HG02981 (cell line): ENCODE measurements around the gene LOC128125822.
"Not testable (repeated sequence)": the region's sequence is repeated elsewhere in the genome, so short reads cannot be mapped to it uniquely, and the experiment has no call there.

Experiments used
- ATAC-seq: cut with Tn5 transposase; IDR thresholded peaks from one replicate; pipeline ENCODE4 v1.9.1; 2021; ENCODE audit warnings: mild to moderate bottlenecking, moderate library complexity; ENCODE audit not compliant: unreplicated experiment

The LOC128125822 gene

GRCh38 chr6:63581355-63582013, 9.2 kb downstream of the LOC128125822 start:
- ATAC-seq: no peak

GRCh38 chr6:63582579-63583231, 10.4 kb downstream of the LOC128125822 start:
- no peak for ATAC-seq

- no peak for ATAC-seq
Observed at GRCh38 chr6:63584125-63584514, 11.8 kb downstream of the LOC128125822 start.

- ATAC-seq: no peak
Observed at GRCh38 chr6:63584566-63584965, 12.3 kb downstream of the LOC128125822 start.

GRCh38 chr6:63585652-63586051, 13.4 kb downstream of the LOC128125822 start:
- not testable (repeated sequence) for ATAC-seq

GRCh38 chr6:63589952-63590411, 17.7 kb downstream of the LOC128125822 start:
- ATAC-seq: no peak

GRCh38 chr6:63592886-63593285, 20.6 kb downstream of the LOC128125822 start:
- no peak for ATAC-seq

- no peak for ATAC-seq
Observed at GRCh38 chr6:63597141-63598048, 25.1 kb downstream of the LOC128125822 start.

GRCh38 chr6:63598049-63599036, 26.1 kb downstream of the LOC128125822 start:
- ATAC-seq: peak; percentile 100

GRCh38 chr6:63599243-63599642, 27.0 kb downstream of the LOC128125822 start:
- ATAC-seq: no peak

GRCh38 chr6:63600136-63600535, 27.9 kb downstream of the LOC128125822 start:
- ATAC-seq: no peak

GRCh38 chr6:63609231-63609630, 37.0 kb downstream of the LOC128125822 start:
- no peak for ATAC-seq

GRCh38 chr6:63610944-63611343, 38.7 kb downstream of the LOC128125822 start:
- no peak for ATAC-seq

- no peak for ATAC-seq
Observed at GRCh38 chr6:63611560-63611959, 39.3 kb downstream of the LOC128125822 start.

GRCh38 chr6:63615590-63615989, 43.3 kb downstream of the LOC128125822 start:
- no peak for ATAC-seq
